ENCODE results near the gene ZFYVE21.

- TF ChIP-seq ERG (CRISPR knock-in tag; IDR thresholded peaks at IDR 0.05) (no peak), CTCF (IDR thresholded peaks at IDR 0.05) (no peak), AFF4 (CRISPR knock-in tag; IDR thresholded peaks at IDR 0.05; ENCODE audit: borderline replicate concordance) (no peak), ATF2 (CRISPR knock-in tag; IDR thresholded peaks at IDR 0.05; ENCODE audit: borderline replicate concordance, low read depth) (no peak), NFE2L1 (CRISPR knock-in tag; IDR thresholded peaks at IDR 0.05) (no peak), ATF3 (CRISPR knock-in tag; conservative IDR thresholded peaks at IDR 0.05) (no peak), CREM (CRISPR knock-in tag; IDR thresholded peaks at IDR 0.05) (no peak), ZNF317 (CRISPR knock-in tag; IDR thresholded peaks at IDR 0.05; ENCODE audit: borderline replicate concordance, low read depth) (no peak), ELF4 (CRISPR knock-in tag; IDR thresholded peaks at IDR 0.05; ENCODE audit: low read depth) (no peak)
Observed at GRCh38 chr14:103684871-103685270, 30.7 kb upstream of the ZFYVE21 start.
